HPDE6-E6E7 (cell line): ENCODE measurements around the gene GTPBP6.

Experiments used
- DNase-seq: peaks from one replicate; pipeline ENCODE4 v3.0.0; 2011; ENCODE audit warnings: missing footprints; ENCODE audit errors: extremely low spot score

The GTPBP6 gene

GRCh38 chrX:318739-319578 lies at the start of gene GTPBP6:
Gene GTPBP6 (minus strand): TSS chrX:318796. CDS start chrX:318787, 9 bp downstream.
- peak; percentile 97 for DNase-seq

DNA sequence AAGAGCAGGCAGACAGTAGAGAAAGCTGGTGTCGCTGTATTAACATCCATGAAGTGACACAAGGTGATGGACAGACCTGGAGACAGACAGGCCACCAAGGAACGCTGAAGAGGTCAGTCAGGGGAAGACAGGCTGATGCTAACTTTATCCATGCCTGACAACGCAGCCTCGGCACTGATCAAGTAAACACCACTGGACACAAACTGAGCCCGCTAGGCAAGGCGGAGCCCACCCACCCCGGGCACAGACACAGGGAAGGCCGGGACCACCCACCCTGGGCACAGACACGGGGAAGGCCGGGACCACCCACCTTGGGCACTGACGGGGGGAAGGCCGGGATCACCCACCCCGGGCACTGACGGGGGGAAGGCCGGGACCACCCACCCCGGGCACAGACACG lies 49.3 kb upstream of the GTPBP6 start:
- DNase-seq, result no peak

DNA sequence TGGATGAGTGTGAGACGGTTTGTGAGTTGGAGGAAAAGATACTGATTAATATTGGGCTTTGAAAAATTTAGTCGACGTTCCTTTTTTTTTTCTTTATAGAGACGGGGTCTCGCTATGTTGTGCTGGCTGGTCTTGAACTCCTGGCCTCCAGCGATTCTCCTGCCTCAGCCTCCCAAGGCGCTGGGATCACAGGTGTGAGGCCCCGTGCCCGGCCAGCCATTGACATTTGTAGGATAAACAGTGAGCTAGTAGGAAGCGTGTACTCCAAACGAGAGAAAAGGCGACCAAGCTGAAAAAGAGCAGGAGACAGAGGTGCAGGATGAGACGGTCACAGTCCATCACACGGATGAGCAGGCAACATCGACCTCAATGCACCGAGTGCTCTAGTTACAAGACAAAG lies 48.8 kb upstream of the GTPBP6 start:
- no peak for DNase-seq

- DNase-seq, result no peak
Observed at GRCh38 chrX:363621-364375, 45.2 kb upstream of the GTPBP6 start.

DNA sequence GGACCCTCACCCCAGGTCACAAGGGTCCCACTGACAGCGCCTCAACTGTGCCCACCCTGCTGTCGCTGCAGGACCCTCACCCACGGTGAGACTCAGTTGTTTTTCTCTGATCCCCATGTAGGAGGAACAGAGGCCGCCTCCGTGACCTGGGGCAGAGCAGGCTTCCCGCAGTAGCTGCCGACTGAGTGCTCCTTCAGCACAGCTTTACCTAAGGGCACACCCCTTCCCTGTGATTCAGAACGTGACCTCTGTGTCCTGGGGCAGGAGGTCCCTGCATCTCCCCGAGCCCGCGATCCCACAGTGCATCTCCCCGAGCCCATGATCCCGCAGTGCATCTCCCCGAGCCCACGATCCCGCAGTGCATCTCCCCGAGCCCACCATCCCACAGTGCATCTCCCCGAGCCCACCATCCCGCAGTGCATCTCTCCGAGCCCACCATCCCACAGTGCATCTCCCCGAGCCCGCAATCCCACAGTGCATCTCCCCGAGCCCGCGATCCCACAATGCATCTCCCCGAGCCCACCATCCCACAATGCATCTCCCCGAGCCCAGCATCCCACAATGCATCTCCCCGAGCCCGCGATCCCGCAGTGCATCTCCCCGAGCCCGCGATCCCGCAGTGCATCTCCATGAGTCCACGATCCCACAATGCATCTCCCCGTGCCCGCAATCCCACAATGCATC lies 44.5 kb upstream of the GTPBP6 start:
- DNase-seq, result no peak

- DNase-seq, result no peak
Observed at GRCh38 chrX:362351-362750, 43.8 kb upstream of the GTPBP6 start.

GRCh38 chrX:361231-362145 lies 42.9 kb upstream of the GTPBP6 start:
- DNase-seq, result no peak

GRCh38 chrX:360496-361150 lies 42.0 kb upstream of the GTPBP6 start:
- DNase-seq, result no peak

- no peak for DNase-seq
Observed at GRCh38 chrX:358651-359143, 40.1 kb upstream of the GTPBP6 start.

DNA sequence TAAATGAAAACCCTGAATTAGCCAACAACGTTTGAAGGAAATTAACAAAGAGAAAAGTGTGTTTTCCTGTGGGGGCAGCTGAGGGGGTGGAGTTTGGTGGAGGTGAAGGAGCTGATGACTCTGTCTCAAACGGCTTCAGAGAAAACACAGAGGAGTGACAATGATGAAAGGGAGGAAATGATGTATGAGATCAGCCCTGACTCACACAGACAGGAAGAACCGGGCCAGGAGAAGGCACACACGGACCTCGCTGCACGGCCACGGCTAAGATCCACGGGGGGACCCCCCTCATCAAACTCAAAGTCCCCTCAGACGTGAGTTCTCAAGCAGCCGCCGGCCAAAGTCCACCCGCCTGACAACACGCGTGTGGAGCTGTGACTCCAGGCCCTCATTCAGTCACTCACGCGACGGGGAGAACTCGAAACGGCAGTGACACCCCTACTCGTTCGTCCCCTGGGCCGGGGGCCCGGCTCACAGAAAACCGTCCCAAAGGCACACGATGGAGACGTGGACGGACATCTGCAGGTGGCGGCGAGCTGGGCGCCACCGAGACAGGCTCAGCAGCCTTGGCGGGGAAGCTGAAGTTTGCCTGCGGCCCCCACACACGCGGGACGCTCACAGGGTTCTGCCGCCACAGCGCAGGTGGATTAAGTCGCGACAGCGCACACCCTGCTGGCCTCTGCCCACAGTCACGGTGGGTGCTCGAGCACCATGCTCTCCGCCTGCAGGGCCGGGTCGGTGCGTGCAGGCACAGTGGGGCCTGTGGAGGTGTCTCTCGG lies 39.3 kb upstream of the GTPBP6 start:
- no peak for DNase-seq

- DNase-seq, result no peak
Observed at GRCh38 chrX:357035-357692, 38.6 kb upstream of the GTPBP6 start.

DNA sequence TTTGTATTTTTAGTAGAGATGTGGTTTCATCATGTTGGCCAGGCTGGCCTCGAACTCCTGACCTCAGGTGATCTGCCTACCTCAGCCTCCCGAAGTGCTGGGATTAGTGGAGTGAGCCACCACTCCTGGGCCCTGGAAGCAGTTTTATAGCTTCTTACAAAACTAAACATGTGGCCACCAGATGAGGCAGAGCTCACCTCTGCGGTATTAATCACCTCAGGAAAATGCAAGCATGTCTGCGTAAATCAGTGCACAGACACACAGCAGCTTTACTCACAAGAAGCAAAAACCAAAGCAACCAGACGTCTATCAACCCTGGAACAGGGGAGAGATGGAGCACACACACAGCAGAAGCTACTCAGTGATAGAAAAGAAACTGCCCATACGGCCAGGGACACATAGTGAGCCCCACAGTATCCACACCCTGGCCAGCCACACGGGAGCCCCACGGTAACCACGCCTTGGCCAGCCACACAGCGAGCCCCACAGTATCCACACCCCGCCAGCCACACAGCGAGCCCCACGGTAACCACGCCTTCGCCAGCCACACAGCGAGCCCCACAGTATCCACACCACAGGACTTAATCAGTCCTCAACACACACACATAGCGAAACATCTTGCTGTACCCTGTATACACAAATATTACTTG lies 37.9 kb upstream of the GTPBP6 start:
- no peak for DNase-seq

DNA sequence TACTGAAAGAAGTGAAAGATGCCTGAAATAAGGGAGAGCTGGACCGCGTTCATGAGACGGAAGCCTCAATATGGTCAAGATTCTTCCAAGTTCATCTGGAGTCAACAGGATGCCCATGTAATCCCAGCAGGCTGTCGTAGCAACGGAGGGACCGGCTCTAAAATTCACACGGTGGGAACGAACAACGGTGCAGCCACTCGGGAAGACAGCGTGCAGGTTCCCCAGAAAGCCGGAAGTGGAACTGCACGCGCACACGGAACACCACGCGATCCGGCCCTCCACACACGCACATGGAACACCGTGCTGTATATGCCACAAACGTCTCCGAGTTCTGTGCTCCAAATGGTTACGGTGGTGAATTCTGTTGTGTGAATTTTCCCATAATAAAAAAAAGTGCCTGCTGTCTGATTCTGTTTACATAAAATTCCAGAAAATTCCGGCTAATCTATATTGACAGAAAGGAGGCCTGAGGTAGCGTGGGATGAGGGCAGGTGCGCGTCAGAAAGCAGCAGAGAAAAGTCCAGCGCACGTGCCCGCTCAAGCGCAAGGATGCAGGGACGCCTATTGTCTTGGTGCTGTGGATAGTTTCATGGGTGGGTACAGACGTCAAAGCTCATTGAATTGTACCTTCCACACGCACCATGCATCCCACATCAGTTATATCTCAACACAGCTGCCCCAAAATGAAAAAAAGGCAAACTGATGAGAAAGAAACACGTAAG lies 36.9 kb upstream of the GTPBP6 start:
- DNase-seq, result no peak

GRCh38 chrX:353566-354535 lies 35.3 kb upstream of the GTPBP6 start:
- DNase-seq, result no peak

DNA sequence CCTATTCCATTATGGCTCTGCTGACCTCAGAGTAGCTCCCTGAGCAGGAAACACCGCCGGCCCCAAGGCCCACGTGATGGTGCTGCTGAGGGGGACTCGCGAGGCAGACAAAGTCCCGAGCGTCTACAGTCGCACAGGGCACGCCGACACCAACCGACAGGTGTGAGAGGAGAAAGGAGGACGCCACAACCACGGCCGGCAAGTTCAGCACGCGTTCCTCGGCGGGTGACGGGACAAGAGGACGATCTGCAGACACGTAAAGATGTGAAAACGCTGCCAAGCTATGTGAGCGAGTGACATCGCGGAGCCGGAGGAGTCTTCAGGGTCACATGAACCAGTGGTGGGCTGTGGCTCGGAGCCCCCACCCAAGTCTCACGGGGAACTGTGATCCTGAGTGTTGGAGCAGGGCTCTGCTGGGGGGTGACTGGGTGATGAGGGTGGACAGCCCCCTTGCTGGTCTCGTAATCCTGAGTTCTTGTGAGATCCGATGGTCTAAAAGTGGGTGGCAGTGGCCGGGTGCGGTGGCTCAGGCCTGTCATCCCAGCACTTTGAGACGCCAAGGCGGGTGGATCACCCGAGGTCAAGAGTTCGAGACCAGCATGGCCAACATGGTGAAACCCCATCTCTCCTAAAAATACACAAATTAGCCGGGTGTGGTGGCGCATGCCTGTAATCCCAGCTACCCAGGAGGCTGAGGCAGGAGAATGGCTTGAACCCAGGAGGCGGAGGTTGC lies 34.2 kb upstream of the GTPBP6 start:
- DNase-seq, result no peak

DNA sequence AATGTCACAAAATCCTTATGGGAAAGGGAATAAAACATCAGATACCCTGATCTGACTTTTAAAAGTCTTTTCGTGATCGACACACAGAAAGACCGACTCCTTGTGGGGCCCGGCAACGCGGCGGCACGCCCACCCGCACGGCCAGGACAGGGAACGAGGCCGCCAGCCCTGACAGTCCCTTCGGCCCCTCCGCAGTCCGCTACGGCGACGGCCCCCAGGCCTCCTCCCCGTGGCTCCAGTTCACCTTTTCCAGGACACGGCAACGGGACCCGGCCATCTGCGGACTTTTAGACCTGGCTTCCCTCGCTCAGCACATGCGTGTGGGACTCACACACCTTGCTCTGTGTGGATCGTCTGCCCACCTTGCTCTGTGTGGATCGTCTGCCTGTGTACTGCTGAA lies 33.6 kb upstream of the GTPBP6 start:
- no peak for DNase-seq
